ENCODE data around the gene ELP6.

DNA sequence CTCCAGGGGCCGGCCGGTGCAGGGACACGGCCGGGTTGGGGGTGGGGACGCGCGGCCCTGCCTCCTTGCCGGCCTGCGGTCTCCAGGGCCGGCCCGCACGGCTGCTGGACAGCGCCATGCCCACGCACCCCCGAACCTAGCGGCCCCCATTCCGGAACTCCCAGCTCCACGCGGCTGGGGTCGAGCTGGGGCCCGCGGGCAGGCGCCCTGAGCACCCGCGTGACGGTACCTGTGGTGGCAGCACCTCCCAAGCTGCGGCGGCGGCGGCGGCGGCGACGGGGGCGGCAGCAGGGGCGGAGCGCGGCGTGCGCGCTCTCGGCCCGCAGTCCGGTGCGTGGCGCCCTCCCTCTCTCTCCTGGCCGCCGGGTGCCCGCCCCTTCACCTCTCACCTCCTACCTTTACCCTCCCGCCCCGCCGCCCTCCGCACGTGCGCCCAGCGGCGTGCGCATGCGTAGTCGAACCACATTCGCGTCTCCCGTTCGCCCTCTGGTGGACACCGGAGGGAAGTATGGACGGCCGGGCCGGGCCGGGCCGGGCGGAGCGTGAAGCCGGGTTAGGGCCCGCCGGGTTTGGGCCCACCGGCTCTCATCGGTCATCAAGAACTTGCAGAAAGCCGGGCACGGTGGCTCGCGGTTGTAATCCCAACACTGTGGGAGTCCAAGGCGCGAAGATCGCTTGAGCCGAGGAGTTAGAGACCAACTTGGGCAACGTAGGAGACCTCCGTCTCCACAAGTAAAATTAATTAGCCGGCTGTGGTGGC lies 37.8 kb downstream of the ELP6 start, which contains the start of gene SCAP:
- TF ChIP-seq POLR2AphosphoS5 (IDR thresholded peaks at IDR 0.05), result peak; percentile 46 to 83 (median 81)
- TF ChIP-seq, protein P1, sequence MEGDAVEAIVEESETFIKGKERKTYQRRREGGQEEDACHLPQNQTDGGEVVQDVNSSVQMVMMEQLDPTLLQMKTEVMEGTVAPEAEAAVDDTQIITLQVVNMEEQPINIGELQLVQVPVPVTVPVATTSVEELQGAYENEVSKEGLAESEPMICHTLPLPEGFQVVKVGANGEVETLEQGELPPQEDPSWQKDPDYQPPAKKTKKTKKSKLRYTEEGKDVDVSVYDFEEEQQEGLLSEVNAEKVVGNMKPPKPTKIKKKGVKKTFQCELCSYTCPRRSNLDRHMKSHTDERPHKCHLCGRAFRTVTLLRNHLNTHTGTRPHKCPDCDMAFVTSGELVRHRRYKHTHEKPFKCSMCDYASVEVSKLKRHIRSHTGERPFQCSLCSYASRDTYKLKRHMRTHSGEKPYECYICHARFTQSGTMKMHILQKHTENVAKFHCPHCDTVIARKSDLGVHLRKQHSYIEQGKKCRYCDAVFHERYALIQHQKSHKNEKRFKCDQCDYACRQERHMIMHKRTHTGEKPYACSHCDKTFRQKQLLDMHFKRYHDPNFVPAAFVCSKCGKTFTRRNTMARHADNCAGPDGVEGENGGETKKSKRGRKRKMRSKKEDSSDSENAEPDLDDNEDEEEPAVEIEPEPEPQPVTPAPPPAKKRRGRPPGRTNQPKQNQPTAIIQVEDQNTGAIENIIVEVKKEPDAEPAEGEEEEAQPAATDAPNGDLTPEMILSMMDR (IDR thresholded peaks at IDR 0.05), result peak; percentile 89 to 98 (median 97)

Data from breast epithelium (tissue), 3 donors.